Esophagus muscularis mucosa (tissue), 4 donors: ENCODE measurements around the gene NFAM1. TPM values are rescaled to one million over a fixed set of nuclear protein-coding genes. Genes with fewer than 3 reads are reported as not detected.

Experiments
- DNase-seq: peaks from one replicate; pipeline ENCODE4 v3.0.0-alpha.2; 2017; ENCODE audit errors: extremely low spot score
- H3K27ac ChIP-seq, 4 donors: fragments of 200-600 bp; sonication (generic); replicated peaks in 1 of 4; 1 replicate in 3 of 4; 2 replicates in 1 of 4; pipeline ENCODE4 v1.5.1; 2016 to 2019; ENCODE audit warnings: mild to moderate bottlenecking in 1 of 4
- H3K27me3 ChIP-seq, 4 donors: fragments of 200-600 bp; sonication (generic); one replicate each; pipeline versions ENCODE4 v1.5.1 to v1.6.0; 2016 to 2019
- H3K36me3 ChIP-seq, 4 donors: fragments of 200-600 bp; sonication (generic); one replicate each; pipeline ENCODE4 v1.5.1; 2016 to 2019
- H3K4me1 ChIP-seq, 4 donors: fragments of 200-600 bp; sonication (generic); one replicate each; pipeline ENCODE4 v1.5.1; 2016 to 2019
- H3K4me3 ChIP-seq, 4 donors: fragments of 200-600 bp; sonication (generic); 1 replicate in 2 of 4; 2 replicates in 2 of 4; pipeline ENCODE4 v1.5.1; 2016 to 2019; ENCODE audit warnings: mild to moderate bottlenecking in 4 of 4, moderate library complexity in 1 of 4
- H3K9me3 ChIP-seq, 4 donors: fragments of 200-600 bp; sonication (generic); 1 replicate in 3 of 4; 2 replicates in 1 of 4; pipeline ENCODE4 v1.5.1; 2016 to 2019
- CTCF ChIP-seq, 3 experiments: fragments of 200-600 bp in 2 of 3; fragments of 450-650 bp in 1 of 3; sonication (generic) in 2 of 3; IDR thresholded peaks; one replicate each; pipeline ENCODE4 v1.5.1; 2017 to 2019; ENCODE audit warnings: antibody characterized with exemption in 3 of 3, mild to moderate bottlenecking in 2 of 3, moderate library complexity in 1 of 3
- EP300 ChIP-seq: sonication (generic); formaldehyde crosslinking; IDR thresholded peaks from one replicate; pipeline ENCODE4 v1.6.1; 2017; ENCODE audit warnings: antibody characterized with exemption
- POLR2A ChIP-seq: fragments of 450-650 bp; IDR thresholded peaks from one replicate; pipeline ENCODE4 v1.6.1; 2017; ENCODE audit warnings: antibody characterized with exemption, moderate library complexity, mild to moderate bottlenecking, low read depth
- POLR2AphosphoS5 ChIP-seq, 2 donors: sonication (generic); formaldehyde crosslinking; IDR thresholded peaks; one replicate each; pipeline ENCODE4 v1.6.1; 2017; ENCODE audit warnings: antibody characterized with exemption in 2 of 2
- WGBS: methylation state at CpG from one replicate; pipeline ENCODE4 v1.1.5; 2018; 5-methylcytosine and 5-hydroxymethylcytosine counted together
- intact Hi-C: fragments of 100-400 bp; cut with DNase I; formaldehyde crosslinking; loops from one replicate; pipeline ENCODE4 v1.15.1; 2023
- total RNA-seq, 4 donors: library from RNA; depleted of rRNA; stranded (reverse); fragments of >200 nt; gene quantifications; one replicate each; pipeline versions ENCODE4 v1.1.0 to v1.2.1, GENCODE V29; 2016

NFAM1 gene
- total RNA-seq, 4 donors from 2014 or later = 2.1 to 5.1 (median 2.9) TPM

GRCh38 chr22:42450862-42451261, 18.7 kb upstream of the NFAM1 start:
- DNase-seq = no peak
- Histone ChIP-seq H3K36me3 (no peaks in the 10 kb centered on the region), H3K9me3 (no peaks in the 10 kb centered on the region), H3K4me1 (no peaks in the 10 kb centered on the region), H3K27ac (no peak overlapping the region), H3K4me3 (no peak overlapping the region), H3K27me3 (peaks cover 0 to 8% (median 0%) of the 10 kb centered on the region in 4 donors)
- WGBS = 84% methylated on average over 6 of the region's 6 CpGs
- TF ChIP-seq POLR2A (no peak), POLR2AphosphoS5 (IDR thresholded peaks at IDR 0.05) (no peak), EP300 (no peak), CTCF (IDR thresholded peaks at IDR 0.05) (no peak)
- intact Hi-C loops = no loop called here

GRCh38 chr22:42446151-42446550, 13.9 kb upstream of the NFAM1 start:
- H3K27ac ChIP-seq = no peak overlapping the region
- no peak overlapping the region for H3K4me3 ChIP-seq
- DNase-seq = no peak
- peaks cover 16 to 22% (median 20%) of the 10 kb centered on the region in 4 donors for H3K4me1 ChIP-seq
- TF ChIP-seq CTCF (IDR thresholded peaks at IDR 0.05) = no peak
- TF ChIP-seq EP300 = no peak
- no peak for TF ChIP-seq POLR2A
- TF ChIP-seq POLR2AphosphoS5 (IDR thresholded peaks at IDR 0.05) = no peak
- WGBS = 83% methylated on average over 13 of the region's 13 CpGs
- H3K36me3 ChIP-seq = no peaks in the 10 kb centered on the region
- no peaks in the 10 kb centered on the region for H3K27me3 ChIP-seq
- intact Hi-C loops = no loop called here
- H3K9me3 ChIP-seq = no peaks in the 10 kb centered on the region

- H3K27me3 ChIP-seq = no peaks in the 10 kb centered on the region
- no peaks in the 10 kb centered on the region for H3K36me3 ChIP-seq
- DNase-seq = peak; percentile 94
- intact Hi-C loops = loop anchor here (5.0 kb wide), 1 partner anchor 172 kb away; the partner anchor contains the start of gene TCF20
- H3K27ac ChIP-seq = peak overlapping the region; percentile 70 to 86 (median 80)
- no peaks in the 10 kb centered on the region for H3K9me3 ChIP-seq
- H3K4me1 ChIP-seq = peaks cover 24 to 35% (median 34%) of the 10 kb centered on the region in 4 donors
- peak; percentile 49 to 70 (median 52) for TF ChIP-seq CTCF (IDR thresholded peaks at IDR 0.05)
- peak in 1 of 2 donors; percentile 69 for TF ChIP-seq POLR2AphosphoS5 (IDR thresholded peaks at IDR 0.05)
- TF ChIP-seq POLR2A = no peak
- no peak for TF ChIP-seq EP300
- WGBS = under 1% methylated on average over 27 of the region's 28 CpGs
- peak overlapping the region; percentile 49 to 60 (median 50) for H3K4me3 ChIP-seq
Measured at GRCh38 chr22:42444077-42444904, 12.1 kb upstream of the NFAM1 start.

- TF ChIP-seq POLR2A (no peak), EP300 (no peak)
- WGBS = 30% methylated on average over 6 of the region's 6 CpGs
- intact Hi-C loops = loop anchor here (5.0 kb wide), 1 partner anchor 171 kb away; the partner anchor contains the start of gene TCF20
- Histone ChIP-seq H3K4me1 (peaks cover 24 to 41% (median 36%) of the 10 kb centered on the region in 4 donors), H3K27me3 (no peaks in the 10 kb centered on the region), H3K27ac (peak overlapping the region; percentile 70 to 86 (median 80)), H3K9me3 (no peaks in the 10 kb centered on the region), H3K36me3 (no peaks in the 10 kb centered on the region), H3K4me3 (peak overlapping the region; percentile 49 to 60 (median 50))
- DNase-seq = no peak
Measured at GRCh38 chr22:42443240-42444076, 11.3 kb upstream of the NFAM1 start.
